GM18511 (cell line): Measurements from ENCODE around the gene ARHGAP8.
"Not testable (repeated sequence)": the region's sequence is repeated elsewhere in the genome, so short reads cannot be mapped to it uniquely, and the experiment has no call there.

Experiments used
- ATAC-seq: cut with Tn5 transposase; IDR thresholded peaks from one replicate; pipeline ENCODE4 v1.9.1; 2021; ENCODE audit warnings: mild to moderate bottlenecking, moderate library complexity; ENCODE audit not compliant: unreplicated experiment

Gene ARHGAP8

DNA sequence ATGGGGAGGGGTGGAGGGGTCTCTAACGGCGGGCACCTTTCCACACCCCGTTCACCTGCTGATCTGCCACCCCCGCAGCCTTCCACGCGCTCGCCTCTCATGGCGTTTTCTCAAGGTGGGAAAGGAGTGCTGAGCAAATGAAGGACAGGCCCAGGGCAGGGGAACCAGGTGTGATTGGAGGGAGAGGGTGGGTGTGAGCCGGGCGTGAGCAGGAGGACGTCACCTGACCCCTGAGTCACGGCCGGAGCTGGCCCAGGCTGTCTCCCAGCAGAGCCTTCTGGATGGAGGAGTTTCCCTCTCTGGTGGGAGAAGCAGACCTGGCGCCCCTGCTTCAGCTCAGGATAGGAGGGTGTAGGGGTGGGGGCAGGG, 14.0 kb upstream of the ARHGAP8 start:
- no peak for ATAC-seq

DNA sequence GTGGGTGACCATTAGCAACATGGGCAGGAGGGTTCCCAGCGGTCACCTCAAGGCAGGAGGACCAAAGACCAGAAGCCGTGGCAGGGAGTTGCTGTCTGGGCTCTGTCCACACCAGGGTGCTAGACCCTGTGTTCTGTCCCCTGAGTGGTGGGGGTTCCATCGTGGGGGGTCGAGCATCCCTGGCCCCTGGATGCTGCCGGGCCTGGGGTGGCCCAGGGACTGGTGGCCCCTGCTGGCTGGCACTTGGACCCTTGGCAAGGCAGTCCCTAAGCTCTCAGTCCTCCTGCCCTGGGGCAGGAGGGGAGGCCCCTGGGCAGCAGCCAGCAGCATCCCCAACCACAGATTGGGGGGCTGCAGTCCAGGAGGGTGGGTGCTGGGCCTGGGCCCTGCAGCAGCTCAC, 13.4 kb upstream of the ARHGAP8 start:
- no peak for ATAC-seq

DNA sequence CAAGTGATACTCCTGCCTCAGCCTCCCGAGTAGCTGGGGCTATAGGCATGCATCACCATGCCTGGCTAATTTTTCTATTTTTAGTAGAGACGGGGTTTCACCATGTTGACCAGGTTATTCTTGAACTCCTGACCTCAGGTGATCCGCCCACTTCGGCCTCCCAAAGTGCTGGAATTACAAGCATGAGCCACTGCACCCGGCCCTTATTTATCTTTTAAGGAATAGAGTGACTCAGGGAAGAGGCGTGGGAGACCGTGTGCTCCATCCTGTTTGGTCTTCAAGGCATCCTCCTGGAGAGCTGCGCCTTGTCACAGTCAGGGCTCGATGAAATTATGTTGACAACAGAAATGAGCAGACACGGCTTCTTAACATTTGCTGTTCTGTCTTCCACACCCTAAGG, 12.7 kb upstream of the ARHGAP8 start:
- ATAC-seq: not testable (repeated sequence)

DNA sequence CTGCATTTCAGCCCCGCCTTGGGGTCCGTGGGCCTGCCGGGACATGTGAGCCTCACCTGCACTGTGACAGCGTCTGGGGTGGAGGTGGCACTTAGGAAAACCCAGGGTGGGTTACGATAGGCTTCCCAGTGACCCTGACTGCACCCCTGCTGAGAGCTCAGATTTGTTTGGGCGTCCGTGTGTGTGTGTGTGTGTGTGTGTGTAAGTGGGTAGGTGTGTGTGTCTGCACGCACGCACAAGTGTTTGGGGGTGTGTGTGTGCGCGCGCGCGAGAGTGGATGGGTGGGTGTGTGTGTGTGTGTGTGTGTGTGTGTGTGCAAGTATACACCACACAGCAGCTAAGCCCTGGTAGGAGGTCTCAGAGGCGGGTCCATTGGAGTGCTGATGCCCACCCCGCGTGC, 12.1 kb upstream of the ARHGAP8 start:
- ATAC-seq: no peak

DNA sequence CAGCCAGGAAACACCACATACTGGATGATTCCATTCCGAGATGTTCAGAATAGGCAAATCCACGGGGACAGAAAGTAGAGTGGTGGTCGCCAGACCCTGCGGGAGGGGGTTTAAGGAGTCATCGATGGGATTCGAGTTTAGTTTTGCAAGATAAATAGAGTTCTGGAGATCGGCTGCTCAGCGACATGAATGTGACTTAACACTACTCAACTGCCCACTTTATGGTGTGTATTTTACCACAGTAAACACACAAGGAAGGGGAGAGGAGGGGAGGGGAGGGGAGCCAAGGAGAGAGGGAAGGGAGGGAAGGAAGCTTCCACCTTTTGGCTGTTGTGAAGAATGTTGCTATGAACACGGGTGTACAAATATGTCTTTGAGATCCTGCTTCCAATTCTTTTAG, 10.4 kb upstream of the ARHGAP8 start:
- no peak for ATAC-seq

DNA sequence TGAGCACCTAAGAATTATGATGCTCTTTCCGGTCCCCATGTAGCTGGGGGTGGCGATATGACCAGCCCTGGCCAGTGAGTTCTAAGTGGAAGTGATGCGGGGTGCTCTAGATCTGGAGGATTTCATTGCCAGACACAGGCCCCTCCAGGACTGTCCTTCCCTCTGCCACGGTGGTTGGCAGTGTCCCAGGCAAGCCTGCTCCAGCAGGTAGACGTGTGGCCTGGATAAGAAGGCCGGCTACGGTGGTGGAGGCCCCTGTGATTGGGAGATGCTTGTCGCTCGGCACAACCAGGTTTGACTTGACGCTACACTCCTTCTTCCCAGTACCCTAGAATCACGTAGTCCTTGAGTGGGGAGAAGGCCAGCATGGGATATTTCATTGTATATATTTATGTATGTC, 9.1 kb upstream of the ARHGAP8 start:
- no peak for ATAC-seq

DNA sequence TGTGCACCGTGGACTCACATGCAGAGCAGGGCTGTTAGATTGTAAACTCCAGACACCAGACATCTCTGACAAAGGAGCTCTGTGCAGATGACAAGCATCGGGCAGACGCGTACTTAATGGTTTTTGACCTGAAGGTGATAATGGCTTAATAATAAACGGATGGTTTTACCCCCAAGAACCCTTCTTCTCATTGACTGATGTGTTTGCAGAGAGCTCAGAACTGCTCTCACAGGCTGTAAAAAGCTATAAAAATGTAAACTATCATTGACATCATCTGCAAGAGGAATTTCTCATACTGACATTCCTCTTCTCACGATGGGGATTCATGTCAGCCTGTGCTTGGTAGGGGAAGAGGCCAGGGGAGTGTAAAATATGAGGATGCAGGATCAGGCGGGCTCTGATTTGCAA, 8.6 kb upstream of the ARHGAP8 start:
- ATAC-seq: no peak

DNA sequence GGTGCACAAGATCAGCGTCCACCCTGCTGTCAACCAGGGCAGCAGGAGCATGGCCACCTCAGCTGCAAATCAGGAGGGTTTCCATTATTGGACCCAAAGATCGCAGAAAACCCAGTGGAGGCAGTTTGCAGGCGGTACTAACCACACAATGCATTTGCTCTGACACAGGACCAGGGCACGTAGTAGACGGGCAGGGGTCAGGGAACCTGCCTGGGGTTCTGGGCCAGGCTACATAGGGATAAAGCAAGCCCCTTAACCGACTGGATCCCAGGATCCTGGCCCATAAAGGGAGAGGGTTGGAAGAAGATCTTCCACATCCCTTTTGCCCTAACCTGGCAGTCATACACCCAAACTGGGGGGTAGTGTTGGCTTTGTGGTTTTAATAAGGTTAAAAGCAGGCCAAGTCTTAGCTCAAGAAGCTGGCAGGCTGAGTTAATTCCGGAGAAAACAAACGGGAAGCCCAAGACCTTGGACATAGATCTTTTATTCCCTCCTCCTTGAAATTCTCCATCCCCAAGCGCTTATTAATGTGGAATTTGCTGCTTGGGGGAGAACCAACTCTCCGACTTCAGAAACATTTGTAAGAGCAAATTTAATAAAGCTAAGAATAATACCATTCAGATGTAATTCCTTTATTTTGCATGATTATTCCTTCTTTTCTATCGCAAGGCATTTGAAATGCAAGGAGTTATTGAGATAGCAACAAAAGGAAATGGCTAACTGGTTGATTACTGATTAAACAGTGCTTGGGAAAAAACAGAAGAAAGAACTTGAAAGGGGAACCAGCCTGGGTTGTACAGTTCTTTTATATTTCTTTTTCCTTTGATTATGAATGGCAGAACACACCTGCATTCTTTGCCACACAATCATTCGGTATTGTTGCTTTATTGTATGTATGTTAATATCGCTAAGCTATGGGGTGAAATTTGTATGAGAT, 6.3 kb upstream of the ARHGAP8 start:
- ATAC-seq: no peak

DNA sequence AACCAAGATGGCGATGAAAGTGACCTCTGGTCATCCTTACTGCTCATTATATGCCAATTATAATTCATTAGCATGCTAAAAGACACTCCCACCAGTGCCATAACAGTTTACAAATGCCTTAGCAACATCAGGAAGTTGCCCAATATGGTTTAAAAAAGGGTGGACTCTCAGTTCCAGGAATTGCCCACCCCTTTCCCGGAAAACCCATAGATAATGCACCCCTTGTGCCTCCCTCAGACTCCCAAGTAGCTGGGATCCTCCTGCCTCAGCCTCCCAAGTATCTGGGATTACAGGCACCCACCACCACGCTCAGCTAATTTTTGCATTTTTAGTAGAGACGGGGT, 4.6 kb upstream of the ARHGAP8 start:
- ATAC-seq: not testable (repeated sequence)

DNA sequence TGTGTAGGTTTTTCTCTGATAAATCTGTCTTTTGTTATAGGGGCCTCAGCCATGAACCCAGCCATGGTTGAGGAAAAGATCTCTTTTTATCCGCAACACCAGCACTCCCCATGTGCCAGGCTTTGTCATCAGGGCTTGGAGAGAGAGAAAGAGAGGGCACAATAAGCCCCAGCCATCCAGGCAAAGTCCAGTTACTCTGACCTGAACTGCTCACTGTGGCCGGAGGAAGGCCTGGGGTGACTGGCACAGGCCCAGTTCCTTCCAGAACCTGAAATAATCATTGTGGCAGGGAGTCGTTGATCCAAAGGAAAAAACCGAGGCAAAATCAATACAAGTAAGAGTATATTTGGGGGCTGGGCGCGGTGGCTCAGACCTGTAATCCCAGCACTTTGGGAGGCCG, 3.9 kb upstream of the ARHGAP8 start:
- ATAC-seq: no peak

DNA sequence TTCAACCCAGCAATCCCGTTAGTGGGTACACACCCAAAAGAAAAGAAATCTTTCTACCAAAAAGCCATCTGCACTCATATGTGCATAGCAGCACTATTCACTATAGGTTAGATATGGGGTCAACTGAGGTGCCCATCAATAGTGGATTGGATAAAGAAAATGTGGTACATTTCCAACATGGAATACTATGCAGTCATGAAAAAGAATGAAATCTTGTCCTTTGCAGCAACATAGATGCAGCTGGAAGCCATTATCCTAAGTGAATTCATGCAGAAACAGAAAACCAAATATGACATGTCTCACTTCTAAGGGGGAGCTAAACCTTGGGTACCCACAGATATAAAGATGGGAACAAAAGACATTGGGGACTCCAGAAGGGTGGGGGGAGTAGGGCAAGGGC, 1.9 kb upstream of the ARHGAP8 start:
- no peak for ATAC-seq

DNA sequence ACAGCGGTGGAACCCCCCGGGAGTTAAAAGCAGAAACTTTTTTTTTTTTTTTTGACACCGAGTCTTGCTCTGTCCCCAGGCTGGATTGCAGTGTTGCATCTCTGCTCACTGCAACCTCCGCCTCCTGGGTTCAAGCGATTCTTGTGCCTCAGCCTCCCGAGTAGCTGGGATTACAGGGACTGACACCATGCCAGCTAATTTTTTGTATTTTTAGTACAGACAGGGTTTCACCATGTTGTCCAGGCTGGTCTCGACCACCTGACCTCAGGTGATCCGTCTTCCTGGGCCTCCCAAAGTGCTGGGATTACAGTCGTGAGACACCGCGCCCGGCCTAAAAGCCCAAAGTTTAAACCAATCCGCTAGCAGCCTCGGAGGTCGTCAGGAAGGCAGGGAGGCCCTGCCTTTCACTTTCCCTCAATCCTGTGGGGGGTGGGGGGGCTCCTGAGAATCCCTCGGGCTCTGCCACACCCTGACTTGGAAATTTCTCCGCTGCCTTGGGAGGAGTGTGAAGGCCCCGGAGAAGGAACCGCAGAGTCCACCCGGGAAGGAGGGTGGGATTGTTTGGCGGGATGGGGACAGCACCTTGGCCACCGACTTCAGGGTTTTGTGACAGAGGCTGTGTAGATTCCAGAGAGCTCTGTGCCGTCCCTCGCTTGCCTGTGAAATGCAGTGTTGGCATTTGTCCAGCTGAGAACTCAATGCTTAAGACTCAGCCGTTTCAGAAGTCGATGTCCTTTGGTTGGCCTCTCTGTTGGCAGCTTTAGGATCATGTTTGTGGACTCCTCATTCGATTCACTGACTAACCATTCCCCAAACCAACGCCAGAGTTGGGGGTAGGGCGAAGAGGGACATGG, 1.0 kb downstream of the ARHGAP8 start:
- no peak for ATAC-seq

DNA sequence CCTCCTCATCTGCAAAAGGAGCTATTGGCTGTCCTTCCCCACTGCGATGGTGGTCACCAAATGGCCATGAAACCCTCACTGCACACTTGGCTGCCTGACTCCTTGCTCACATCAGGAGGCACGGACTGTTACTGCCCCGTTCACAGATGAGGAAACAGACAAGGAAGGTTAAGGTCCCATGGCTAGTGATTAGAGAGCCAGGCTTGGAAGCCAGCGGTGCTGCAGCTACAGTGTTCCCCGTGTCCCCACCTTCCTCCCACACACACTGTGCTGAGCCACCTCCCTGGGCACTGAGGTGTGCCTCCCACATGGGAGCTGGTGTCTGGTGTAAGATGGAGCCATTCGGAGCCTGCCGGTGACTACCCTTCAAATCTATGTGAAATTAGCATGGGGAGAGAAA, 2.6 kb downstream of the ARHGAP8 start:
- ATAC-seq: no peak

DNA sequence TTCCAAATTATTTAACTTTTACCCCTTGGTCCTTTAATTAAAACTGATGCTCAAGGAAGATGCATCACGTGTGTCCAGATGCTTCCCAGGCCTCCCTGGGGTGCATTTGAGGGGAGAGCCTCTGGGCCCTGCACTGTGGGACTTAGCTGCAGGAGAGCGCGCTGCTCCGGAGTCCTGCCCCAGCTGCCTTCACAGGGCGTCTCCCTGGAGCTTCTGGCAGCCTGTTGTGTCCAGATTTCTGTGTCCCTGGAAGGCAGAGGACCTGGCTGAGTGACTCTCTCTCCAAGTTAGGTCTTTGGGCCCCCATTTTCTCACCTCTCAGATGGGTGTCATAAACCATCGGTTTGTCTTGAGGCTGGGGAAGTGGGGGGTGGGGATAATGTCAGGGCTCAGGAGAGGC, 3.0 kb downstream of the ARHGAP8 start:
- no peak for ATAC-seq

DNA sequence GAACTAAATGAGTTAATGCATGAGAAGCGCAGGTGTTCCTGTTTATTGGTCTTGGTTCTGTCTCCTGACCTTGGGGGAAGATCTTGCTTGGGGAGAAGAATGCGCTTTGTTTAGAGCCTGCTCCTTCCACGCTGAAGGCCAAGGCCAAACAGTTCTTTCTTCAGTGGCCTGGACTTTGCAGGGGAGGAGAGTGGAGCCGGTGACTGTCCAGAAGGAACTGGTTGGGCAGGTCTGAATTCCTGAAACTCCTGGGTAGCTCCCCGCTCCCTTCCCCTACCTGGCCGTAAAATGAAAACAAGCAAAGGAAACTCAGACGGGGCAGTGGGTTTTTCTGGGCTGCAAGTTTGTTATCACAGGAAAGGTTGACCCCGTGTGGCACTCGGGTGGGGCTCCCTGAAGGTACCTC, 3.6 kb downstream of the ARHGAP8 start:
- ATAC-seq: no peak

DNA sequence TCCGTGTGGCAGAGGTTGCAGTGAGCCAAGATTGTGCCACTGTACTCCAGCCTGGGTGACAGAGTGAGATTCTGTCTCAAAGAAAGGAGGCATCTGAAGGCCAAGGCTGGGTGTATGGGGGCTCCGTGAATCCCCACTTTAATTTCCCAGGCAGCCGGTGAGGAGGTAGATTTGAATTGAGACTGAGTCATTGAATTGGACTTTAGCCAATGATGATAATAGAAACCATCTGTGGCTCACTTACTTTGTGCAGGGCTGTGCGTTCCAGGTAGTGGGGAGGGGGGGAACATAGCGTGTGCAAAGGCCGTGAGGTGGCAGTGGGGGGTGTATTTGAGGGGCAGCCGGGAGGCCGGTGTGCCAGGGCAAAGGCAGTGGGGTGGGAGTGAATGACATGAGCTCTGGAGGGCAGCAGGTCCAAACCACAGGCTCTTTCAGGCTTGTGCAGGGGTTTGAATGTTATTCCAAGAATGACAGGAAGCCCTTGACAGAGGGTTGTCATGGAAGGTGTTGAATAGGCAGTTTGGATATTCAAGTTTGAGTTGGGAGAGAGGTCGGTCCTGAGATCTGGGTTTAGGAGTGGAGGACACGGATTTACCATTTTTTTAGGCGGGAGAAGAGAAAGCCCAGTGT, 6.1 kb downstream of the ARHGAP8 start:
- no peak for ATAC-seq

DNA sequence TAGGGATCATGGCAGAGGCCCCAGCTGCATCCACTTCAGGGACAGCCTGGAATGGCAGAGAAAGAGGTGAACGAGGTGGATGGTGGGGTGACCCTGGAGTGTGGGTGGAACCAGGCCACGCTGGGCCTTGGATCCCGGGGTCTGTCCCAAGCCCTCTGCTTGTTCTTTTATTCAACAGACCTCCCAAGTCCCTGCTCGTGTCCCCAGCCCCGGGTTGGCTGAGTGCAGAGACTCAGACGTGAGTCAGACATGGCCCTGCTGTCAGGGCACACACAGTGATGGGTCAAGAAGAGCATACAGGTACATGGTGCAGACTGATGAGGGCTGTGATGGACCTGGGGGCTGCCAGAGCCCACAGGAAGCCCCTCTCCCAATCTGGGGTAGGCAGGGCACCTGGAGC, 6.6 kb downstream of the ARHGAP8 start:
- no peak for ATAC-seq

DNA sequence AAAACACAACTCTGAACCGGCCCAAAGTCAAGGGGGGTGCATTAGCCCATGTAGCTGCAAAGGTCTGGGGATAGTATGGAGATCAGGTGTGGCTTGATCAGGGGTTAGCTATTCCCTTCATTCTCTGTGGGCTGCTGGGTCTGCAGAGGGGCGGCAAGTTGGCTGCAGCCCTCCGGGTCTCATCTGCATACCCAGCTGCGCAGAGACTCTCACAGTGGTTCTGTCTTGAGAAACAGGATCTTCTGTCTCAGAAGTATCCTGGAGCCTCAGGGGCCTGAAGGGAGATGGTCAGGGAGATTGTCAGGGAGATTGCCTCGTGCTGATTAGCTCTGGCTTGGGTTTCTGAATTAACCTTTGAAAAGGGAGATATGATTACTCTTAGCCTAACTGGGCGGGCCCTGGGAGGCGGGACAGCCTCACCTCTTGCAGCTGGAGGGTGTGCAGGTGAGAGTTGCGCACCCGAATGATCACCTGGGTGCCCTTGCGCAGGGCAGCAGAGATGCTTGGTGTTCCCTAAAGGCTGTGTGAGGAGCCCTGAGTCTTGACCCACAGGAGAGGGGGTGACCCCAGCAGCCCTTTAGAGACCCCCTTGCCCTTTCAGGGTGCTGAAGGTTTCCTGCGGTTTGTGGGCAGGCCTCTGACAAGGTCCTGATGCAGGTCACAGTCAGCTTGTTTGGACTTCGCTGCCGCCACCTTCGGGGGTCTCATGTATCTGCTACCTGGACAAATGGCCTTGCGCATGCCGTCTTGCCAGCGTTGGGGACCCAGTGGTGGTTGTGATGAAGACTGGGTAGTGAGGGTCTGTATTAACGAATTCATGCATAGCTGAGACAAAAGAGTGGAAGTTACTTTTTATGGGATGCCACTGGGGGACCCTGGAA, 7.3 kb downstream of the ARHGAP8 start:
- no peak for ATAC-seq

DNA sequence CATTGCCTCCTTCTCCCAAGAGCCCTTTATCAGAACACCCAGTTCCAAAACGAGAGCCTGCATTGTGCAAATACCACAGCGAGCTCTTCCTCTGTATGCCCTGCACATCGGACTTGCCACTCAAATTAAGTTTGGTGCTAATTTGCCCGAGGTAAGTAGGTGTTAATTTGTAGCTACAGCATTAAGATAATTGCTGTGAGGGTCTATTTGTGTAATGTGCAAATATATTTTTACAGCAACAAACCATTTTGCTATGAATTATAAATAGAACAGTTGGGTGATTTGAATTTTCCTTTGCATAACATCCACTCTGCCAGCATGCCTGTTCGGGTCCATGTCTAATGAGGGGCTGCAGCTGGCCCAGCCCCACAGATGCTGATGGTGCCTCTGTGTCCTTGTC, 8.1 kb downstream of the ARHGAP8 start:
- no peak for ATAC-seq

DNA sequence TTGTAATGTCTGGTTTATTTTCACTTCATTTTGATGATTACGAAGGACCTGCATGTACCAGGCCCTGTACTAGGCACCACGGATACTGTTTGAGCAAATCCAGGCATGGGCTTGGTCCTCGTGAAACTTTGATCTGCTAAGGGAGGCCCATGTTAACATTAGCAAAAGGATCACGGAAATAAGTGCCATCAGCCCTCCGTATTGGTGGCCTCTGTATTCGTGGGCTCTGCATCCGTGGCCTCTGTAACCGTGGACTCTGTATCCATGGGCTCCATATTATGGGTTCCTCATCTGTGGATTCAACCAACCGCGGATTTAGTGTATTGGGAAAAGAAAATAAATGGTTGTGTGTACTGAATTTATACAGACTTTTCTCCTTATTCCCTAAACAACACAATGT, 8.7 kb downstream of the ARHGAP8 start:
- ATAC-seq: no peak

DNA sequence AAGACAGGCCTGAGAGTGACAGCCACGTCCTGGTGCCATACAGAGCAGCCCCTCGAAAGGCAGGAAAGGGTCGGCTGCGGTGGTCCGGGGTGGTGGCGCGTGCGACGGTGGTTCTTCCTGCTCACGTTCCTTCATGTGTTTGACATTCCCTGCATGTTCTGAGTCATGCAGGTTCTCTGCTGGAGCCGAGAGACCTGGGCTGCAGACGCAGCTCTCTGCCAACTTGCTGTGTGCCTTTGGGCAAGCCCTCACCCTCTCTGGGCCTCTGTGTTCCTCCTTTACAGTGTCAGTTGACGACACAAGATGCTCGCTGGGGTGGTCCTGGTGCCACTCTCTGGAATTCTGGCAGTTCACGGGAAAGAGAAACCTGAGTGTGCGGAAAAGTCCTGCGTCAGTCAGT, 12.0 kb downstream of the ARHGAP8 start:
- no peak for ATAC-seq
